HG03342 (cell line): ENCODE data around the gene PACS1.

Experiments
- ATAC-seq: cut with Tn5 transposase; IDR thresholded peaks from one replicate; pipeline ENCODE4 v1.9.1; 2021; ENCODE audit warnings: mild to moderate bottlenecking, moderate library complexity; ENCODE audit not compliant: unreplicated experiment

The PACS1 gene

DNA sequence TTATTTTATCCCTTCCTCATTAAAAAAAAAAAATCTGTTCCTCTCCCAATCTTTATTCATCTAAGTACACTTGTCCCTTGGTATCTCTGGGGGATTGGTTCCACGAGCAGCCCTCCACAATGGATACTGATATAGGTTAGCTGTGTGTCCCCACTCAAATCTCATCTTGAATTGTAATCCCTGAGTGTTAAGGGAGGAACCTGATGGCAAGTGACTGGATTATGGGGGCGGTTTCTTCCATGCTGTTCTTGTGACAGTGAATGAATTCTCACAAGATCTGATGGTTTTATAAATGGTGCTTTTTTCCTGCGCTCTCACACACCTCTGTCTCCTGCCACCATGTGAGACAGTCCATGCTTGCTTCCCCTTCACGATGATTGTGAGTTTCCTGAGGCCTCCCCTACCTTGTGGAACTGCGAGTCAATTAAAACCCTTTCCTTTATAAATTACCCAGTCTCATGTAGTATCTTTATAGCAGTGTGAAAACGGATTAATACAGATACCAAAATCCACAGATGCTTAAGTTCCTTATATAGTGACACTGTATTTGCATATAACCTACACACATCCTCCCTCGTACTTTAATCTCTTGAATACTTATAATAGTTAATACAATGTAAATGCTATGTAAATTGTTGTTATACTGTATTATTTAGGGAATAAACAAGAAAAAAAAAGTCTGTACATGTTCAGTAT is 62.0 kb downstream of the PACS1 start:
- no peak for ATAC-seq

DNA sequence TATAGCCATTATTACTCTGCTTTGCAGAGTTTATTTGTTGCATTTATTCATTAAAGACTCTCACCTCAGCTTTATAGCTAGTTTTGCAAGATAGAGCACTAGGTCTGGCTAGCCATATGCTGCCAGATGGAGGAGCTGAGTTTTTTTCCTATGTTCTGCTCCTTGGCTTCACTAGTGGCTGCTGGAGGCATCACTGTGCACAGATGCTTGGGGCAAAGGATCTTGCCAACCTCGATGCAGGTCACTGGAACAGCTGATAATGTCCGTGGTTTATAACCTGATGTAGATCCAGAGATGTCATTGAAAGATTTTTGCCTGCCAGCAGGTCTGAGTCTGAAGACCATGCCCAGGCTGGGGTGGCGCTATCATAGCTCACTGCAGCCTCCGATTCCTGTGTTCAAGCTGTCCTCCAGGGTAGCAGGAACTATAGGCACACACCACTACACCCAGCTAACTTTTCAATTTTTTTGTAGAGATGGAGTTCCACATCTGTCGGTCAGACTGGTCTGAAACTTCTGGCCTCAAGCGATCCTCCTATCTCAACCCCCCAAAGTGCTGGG is 63.2 kb downstream of the PACS1 start:
- ATAC-seq = no peak

DNA sequence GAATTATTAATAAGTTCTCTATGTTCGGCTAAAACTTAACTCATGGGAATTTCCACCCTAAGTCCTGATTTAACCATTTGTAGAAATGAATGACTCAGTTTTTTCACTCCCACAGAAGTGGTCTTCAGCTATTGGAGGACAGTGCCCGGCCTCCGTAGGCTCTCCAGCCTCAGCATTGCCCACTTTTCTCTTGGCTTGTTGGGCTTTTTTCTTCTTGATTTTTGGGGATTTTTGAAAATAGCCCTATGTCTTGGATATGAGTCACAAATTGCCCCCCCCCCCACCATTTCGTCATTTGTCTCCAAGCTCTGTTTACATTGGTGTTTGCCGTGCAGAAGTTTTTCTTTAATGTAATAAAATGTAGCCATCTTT is 66.7 kb downstream of the PACS1 start:
- no peak for ATAC-seq

DNA sequence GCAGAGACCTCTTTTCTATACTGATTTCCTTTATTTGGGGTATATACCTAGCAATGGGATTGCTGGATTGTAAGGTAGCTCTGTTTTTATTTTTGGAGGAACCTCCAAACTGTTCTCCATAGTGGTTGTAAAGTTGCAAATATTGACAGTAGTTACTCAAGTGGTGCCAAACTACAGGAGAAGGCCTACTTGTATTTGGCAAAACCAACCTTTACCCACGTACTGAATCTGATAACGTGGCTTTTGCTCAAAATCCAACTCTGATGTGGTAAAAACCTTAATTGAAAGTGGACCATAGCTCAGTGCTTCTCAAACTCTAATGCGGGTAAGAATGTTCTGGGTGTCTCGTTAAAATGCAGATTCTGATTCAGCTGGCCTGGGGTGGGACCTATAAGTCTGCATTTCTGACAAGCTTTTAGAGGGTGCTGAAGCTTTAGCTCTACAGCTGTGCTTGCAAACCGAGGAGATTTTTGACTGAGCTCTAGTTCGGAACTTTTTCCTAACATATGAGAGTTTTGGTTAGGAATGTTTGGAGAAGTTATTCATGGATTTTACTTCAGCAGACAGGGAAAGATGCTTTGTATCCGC is 69.8 kb downstream of the PACS1 start:
- no peak for ATAC-seq

DNA sequence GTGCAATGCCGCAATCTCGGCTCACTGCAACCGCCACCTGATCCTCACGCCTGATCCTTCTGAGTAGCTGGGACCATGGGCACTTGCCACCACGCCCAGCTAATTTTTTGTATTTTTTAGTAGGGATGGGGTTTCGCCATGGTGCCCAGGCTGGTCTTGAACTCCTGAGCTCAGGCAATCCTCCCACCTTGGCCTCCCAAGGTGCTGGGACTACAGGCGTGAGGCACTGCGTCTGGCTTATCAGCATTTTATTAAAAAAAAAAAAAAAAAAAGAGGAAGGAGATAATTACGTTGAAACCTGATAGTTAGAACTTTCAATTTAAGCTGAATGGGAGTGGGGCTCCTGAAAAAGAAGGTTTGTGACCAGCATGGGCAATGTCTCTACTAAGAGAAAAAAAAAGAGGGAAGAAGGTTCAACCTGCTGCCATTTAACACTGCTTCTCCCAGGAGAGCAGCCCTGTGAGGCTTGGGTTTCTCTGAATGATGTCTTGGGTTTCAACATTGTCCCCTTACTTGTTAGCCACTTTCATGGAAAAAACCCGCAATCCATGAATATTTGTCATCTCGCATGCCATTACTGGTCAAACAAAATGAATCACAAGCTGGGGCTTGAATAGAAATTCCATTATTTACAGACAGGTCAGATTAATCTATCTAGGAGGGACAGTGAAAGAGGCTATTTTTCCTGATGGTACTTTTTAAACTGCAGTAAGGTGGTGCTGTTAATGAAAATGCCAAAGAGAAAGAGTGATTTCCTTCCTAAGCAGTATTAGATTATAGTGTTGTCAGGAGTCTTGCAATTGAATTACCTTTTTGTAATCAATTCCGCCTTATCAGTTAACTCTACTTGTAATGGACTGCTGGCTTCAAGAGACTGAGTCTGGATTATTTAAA is 72.5 kb downstream of the PACS1 start:
- ATAC-seq = no peak

DNA sequence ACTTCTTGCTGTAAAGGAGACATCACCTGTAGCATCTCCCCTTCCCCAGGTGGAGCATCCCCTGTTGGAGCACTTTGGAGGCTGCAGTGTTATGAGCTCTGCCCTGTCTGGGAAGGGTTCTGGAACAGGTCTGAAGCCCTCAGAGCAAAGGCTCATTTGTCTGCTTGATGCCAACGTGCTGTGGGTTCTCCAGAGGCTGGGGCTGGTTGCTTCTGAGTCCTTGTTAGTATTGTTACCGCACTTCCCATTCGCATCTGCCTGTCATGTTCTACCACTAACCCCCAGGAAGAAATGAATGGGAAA is 73.1 kb downstream of the PACS1 start:
- no peak for ATAC-seq

DNA sequence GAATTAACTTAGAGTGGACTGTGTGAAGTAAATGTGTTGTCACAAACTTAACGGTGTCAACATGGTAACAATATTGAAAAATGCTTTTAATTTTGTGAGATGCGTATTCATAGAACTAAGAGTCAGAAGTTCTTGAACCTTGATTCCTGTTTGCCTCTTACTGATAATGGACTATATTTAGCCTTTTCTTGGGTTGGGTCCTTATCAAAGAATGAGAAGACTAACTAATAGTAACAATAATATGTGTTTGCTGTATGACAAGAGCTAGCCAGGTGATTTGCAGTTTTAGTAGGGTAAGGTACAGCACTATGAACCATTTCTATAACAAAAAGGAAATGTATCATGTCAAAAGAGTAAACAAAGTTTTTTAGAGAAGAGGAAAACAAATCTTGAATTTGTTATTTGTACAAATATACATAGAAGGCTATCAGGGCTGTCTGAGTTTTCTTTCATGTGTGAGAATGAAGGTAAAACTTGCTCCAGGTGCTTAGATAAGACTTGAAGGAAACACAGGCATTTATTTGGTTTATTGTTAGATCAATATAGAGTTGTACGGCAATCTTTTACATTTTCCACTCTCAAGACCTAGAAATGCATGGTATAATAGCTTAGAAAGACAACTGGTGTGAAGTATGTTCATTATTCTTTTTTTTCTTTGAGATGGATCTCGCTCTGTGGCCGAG is 74.1 kb downstream of the PACS1 start:
- no peak for ATAC-seq

DNA sequence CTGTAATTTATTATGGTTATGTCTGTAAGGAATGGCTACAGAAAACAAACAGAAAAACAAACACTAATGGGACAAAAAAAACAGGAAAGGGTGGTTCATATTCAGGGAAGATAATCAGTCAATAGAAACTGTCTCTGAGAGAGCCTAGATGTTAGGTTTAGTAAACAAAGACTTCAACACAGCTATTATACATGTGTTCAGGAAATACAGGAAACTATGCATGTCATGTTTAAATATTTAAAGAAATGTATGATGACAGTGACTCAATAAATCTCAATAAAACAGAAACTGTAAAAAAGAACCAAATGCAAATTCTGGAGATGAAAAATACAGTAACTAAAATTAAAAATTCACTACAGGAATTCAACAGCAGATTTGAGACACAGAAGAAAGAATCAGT is 76.0 kb downstream of the PACS1 start:
- ATAC-seq = no peak

DNA sequence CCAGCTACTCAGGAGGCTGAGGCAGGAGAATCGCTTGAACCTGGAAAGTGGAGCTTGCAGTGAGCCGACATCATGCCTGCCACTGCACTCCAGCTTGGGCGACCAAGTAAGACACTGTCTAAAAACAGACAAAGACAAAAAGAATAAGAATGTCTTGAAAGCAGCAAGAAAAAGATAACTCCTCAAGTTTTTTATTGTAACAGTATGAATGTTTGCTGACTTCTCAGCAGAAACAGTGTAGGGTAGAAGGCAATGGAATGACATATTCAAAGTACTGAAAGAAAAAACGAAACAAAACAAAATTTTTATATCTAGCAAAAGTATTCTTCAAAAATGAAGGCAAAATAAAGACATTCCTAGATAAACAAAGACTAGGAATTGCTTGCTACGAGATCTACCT is 76.9 kb downstream of the PACS1 start:
- no peak for ATAC-seq

DNA sequence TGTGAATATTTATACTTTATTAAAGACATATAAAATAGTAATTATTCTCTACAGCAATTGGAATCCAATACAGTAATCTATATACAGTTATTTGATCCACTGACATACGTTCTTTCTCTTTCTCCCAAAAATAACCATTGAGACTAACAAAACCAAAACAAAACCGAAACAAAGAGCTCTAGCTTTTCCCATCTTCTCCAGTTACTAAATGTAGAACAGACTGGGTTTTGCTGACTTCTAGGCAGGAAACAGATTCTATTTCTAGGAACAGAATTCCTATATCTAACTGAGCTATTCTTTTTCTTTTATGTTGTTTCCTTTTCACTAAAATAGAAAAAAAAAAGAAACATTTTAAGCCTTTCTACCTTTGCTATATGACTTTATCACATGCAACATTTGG is 80.1 kb downstream of the PACS1 start:
- ATAC-seq = no peak

DNA sequence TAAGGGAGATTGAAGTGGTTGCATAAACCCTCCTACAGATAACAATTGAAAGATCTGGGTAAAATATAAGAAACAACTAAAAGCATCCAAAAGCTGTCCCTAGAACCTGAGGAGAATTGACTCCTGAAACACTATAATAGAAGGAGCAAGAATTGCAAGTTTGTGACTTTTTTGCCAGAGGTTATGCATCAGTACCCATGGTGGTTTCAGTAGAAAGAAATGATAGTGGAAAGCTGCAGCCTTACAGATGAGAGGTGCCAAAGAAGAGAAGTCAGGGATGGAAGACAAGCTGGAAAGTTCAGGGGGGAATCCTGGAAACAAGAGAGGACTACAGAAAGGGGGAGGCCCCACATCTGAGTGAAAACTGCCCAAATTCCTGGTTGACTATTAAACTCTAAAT is 80.7 kb downstream of the PACS1 start:
- no peak for ATAC-seq

DNA sequence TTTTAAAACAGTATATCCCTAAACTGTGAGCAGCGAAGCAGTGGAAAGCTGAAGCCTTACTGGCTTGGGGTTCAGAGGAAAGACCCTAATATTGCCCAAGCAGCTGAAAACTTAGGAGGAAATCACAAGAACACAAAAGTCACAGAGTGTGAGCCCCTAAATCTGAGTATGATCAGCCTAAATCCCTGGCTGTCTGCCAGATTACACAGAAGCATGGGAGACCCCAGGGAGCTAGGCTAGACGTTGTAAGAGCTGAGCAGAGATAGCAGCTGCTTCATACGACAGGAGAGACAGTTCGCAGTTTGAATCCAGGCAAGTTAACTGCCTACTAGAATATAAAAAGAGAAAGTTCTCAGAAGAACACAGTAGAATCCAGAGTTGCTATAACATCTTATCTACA is 81.2 kb downstream of the PACS1 start:
- no peak for ATAC-seq

DNA sequence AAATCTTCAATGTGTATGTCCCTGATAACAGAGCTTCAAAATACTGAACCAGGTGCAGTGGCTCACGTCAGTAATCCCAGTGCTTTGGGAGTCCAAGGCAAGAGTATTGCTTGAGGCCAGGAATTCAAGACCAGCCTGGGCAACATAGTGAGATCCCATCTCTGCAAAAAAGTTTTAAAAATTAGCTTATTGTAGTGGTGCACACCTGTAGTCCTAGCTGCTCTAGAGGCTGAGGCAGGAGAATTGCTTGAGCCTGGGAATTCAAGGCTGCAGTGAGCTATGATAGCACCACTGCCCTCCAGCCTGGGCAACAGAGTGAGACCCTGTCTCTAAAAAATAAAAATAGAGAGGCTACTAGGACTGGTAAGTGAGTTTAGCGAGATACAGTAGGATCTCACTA is 84.0 kb downstream of the PACS1 start:
- no peak for ATAC-seq

DNA sequence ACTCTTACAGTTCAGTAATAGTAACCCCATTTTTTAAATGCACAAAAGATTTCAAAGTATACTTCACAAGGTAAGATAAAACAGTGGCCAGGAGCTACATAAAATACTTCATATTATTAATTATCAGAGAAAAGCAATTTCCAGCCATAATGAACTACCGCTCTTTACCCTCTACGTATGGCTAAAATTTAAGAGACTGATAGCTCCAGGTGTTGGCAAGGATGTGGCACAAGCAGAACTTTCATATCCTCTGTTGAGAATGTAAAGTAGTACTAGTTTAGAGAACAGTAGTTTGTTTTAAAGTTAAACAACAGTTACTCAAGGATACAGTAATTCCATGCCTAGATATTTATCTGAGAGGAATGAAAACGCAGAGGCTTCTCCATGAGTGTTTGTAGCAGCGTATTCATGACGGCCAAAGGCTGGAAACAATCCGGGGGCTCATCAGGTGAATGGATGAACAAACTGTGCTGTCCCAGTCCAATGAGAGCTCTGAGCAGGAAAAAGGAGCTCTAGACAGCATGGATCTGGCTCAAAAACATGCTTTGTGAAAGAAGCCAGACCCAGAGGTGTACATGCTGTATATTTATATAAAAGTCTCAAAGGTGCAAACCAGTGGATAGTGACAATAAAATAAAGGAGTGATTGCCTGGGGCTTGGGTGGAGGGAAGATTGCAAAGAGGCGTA is 85.5 kb downstream of the PACS1 start:
- no peak for ATAC-seq

DNA sequence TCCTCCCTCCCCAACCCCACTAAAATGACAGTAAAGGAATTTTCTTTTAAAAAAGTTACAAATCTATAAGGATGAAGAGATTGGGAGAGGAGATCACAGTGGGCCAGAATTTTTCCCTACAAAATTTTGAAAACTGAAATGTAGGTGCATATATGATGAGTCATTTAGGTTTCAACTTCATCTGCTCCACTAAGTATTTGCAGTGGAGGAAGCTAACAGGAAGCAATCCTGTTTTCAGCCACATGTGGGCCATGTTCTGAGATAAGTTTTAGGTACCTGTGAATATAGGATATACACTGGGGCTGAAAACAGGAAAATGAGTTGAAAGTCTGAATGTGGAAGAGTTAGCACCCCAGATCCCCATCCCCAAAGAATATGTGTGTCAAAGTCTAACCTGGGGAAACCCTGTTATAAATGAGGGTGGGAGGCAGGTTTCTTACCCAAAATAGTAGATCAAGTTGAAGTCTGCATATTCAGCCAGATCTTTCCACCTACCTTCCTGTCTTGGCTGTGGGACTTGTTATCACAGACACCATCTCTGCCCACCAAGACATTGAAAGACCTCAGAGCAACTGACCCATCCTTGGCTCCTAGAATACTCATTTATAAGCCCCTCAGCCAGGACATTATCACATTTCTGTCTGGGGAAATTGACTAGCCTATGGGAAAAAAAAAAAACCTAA is 87.3 kb downstream of the PACS1 start:
- ATAC-seq = no peak

DNA sequence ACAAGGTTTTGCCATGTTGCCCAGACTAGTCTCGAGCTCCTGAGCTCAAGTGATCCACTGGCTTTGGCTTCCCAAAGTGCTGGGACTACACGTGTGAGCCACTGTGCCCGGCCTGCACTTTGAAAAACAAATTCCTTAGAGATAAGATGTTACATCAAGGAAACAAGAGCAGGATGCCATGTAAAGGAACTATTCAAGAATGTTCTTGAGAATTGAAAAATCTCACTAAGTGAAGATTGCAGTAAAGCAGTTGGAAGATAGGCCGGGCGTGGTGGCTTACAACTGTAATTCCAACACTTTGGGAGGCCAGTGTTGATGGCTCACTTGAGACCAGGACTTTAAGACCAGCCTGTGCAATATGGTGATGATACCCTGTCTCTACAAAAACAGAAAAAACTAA is 88.1 kb downstream of the PACS1 start:
- no peak for ATAC-seq

DNA sequence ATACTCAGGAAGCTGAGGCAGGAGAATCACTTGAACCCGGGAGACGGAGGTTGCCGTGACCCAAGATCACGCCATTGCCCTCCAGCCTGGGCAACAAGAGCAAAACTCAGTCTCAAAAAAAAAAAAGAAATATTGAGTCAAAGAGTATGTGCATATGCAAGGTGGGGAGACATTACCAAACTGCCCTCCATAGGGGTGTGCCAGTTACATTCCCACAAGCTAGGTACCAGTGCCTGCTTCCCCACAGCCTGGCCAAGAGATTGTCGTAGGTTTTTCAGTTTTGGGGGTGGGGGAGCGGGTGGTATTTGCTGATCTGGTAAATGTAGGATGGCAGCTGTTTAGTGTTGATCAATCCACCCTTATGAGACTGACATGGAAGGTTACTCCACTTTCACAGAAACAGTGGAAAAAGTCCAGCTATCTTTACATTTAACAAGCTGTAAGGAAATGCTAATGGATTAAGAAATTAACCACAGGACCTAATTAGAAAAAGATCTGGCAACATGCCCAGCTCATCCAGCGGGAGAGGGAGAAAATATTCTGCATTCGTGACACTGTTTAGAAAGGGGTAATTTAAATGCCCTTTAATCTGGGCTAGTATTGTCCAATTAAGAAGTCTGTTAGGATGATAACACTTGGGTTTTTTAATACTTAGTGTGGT is 89.4 kb downstream of the PACS1 start:
- ATAC-seq = no peak

DNA sequence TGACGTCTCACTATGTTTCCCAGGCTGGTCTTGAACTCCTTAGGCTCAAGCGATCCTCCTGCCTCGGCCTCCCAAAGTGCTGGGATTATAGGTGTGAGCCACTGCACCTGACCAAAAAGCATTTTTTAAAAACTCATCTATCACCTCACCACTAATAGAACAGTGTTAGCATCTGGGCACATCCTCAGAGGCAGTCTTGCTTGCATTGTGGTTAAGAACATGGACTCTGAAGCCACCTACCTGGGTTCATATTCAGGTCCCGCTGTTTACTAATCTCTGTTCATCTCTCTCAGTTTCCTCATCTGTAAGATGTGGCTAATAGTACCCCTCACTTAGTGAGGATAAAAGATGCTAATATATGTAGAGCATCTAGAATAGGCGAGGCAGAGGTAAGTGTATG is 90.6 kb downstream of the PACS1 start:
- no peak for ATAC-seq

DNA sequence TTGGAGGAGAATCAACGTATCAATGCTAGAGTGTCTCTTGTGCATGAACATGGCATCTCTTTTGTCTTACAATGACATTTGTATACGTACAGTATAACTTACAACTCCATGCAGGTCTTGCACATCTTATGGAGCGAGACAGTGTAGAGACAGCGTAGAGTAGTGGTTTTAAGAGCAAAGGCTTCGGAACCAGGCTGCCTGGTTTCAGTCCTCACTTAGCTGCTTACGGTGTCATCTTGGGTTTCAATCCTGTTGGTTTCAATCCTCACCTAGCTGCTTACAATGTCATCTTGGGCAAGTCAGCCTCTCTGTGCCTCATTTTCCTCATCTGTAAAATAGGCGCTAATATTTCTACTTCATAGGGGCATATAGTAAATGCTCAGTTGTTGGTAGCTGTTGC is 98.2 kb downstream of the PACS1 start:
- no peak for ATAC-seq

DNA sequence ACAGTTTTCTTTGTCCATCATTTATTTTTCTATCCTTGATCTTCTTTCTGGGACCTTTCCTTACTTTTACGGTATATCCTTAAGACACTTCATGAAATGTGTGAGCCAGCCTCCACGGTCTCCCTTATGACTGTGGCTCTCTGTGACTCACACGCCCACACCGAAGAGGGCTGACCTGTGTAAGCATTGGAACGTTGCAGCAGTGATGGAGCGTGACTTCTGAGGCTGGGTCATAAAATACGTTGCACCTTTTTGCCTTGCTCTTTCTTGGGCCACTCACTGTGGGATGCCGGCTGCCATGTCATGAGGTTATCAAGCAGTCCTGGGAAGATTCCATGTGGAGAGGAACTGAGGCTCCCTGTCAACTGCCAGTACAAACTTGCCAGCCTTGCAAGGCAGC is 102.1 kb downstream of the PACS1 start:
- no peak for ATAC-seq
